ENCODE measurements around the gene LLGL2.

LLGL2 gene

GRCh38 chr17:75525806-75526554 lies 483 bp downstream of the LLGL2 start:
- DNase-seq, result no peak

- no peak for DNase-seq
These were observed 1.2 kb downstream of the LLGL2 start for GRCh38 chr17:75526555-75527270.

GRCh38 chr17:75530837-75531720 lies 5.6 kb downstream of the LLGL2 start:
- DNase-seq, result no peak

GRCh38 chr17:75531721-75532072 lies 6.2 kb downstream of the LLGL2 start:
- no peak for DNase-seq

GRCh38 chr17:75535119-75535537 lies 9.6 kb downstream of the LLGL2 start:
- DNase-seq, result peak; percentile 28 to 45

- no peak for DNase-seq
These were observed 10.4 kb downstream of the LLGL2 start for GRCh38 chr17:75535871-75536270.

- no peak for DNase-seq
These were observed 10.9 kb downstream of the LLGL2 start for GRCh38 chr17:75536366-75536765.

GRCh38 chr17:75539967-75540729 lies 14.7 kb downstream of the LLGL2 start:
- no peak for DNase-seq

GRCh38 chr17:75540923-75541503 lies 15.5 kb downstream of the LLGL2 start:
- no peak for DNase-seq

- DNase-seq, result no peak
These were observed 16.7 kb downstream of the LLGL2 start for GRCh38 chr17:75542229-75542628.

GRCh38 chr17:75542728-75543336 lies 17.3 kb downstream of the LLGL2 start:
- no peak for DNase-seq

GRCh38 chr17:75544250-75544649 lies 18.8 kb downstream of the LLGL2 start:
- no peak for DNase-seq

GRCh38 chr17:75546181-75546580 lies 20.7 kb downstream of the LLGL2 start:
- no peak for DNase-seq

- no peak for DNase-seq
These were observed 21.6 kb downstream of the LLGL2 start for GRCh38 chr17:75547091-75547490.

- DNase-seq, result no peak
These were observed 23.3 kb downstream of the LLGL2 start for GRCh38 chr17:75548813-75549212.

- DNase-seq, result no peak
These were observed 24.0 kb downstream of the LLGL2 start for GRCh38 chr17:75549246-75550138.

GRCh38 chr17:75550139-75550465 lies 24.6 kb downstream of the LLGL2 start:
- no peak for DNase-seq

- no peak for DNase-seq
These were observed 25.8 kb downstream of the LLGL2 start for GRCh38 chr17:75551266-75551665.

- no peak for DNase-seq
These were observed 27.2 kb downstream of the LLGL2 start for GRCh38 chr17:75552425-75553294.

Measured in activated CD4-positive, alpha-beta T cell treated with anti-CD3 and anti-CD28 coated beads, Interleukin-2, amount 50 U/mL, for 4 hours (primary cell).